Mucosa of stomach (tissue), 1 donor: Measurements from ENCODE around the gene NOM1.
"Not testable (repeated sequence)": the region's sequence is repeated elsewhere in the genome, so short reads cannot be mapped to it uniquely, and the experiment has no call there.

Source experiments
- H3K27me3 ChIP-seq: one replicate; pipeline ENCODE4 v1.7.0; 2013; ENCODE audit warnings: mild to moderate bottlenecking, low read length; ENCODE audit not compliant: control insufficient read depth, insufficient read depth
- H3K36me3 ChIP-seq: one replicate; pipeline ENCODE4 v1.7.0; 2013; ENCODE audit warnings: low read length; ENCODE audit not compliant: control insufficient read depth, insufficient read depth
- H3K4me1 ChIP-seq: one replicate; pipeline ENCODE4 v1.7.0; 2013; ENCODE audit warnings: mild to moderate bottlenecking, low read length; ENCODE audit not compliant: control insufficient read depth, insufficient read depth
- H3K4me3 ChIP-seq: one replicate; pipeline ENCODE4 v1.7.0; 2013; ENCODE audit warnings: low read length
- H3K9ac ChIP-seq: one replicate; pipeline ENCODE4 v1.7.0; 2013; ENCODE audit warnings: mild to moderate bottlenecking, low read length, moderate library complexity
- H3K9me3 ChIP-seq: one replicate; pipeline ENCODE4 v1.7.0; 2013; ENCODE audit warnings: mild to moderate bottlenecking, low read length, moderate library complexity; ENCODE audit not compliant: control insufficient read depth
- donor health status: Pancreatic carcinoma.

NOM1 gene

GRCh38 chr7:156949541-156950380 lies at the start of gene NOM1:
NOM1 (plus strand) TSS chr7:156949712; CDS start chr7:156949738, 26 bp downstream.
- no peaks in the 10 kb centered on the region for H3K9me3 ChIP-seq
- peaks cover under 1% of the 10 kb centered on the region for H3K36me3 ChIP-seq
- H3K27me3 ChIP-seq = peaks cover 3% of the 10 kb centered on the region
- H3K4me3 ChIP-seq = peak within 1 kb of the TSS; percentile 48
- H3K4me1 ChIP-seq = no peaks in the 10 kb centered on the region
- peak within 1 kb of the TSS; percentile 60 for H3K9ac ChIP-seq

GRCh38 chr7:156900093-156900492 lies 49.4 kb upstream of the NOM1 start:
- H3K4me3 ChIP-seq, H3K4me1 ChIP-seq, H3K9me3 ChIP-seq, H3K36me3 ChIP-seq, H3K27me3 ChIP-seq, H3K9ac ChIP-seq: not testable (repeated sequence)

GRCh38 chr7:156903232-156903909 lies 46.1 kb upstream of the NOM1 start:
- no peaks in the 10 kb centered on the region for H3K27me3 ChIP-seq
- H3K9ac ChIP-seq = no peak overlapping the region
- no peaks in the 10 kb centered on the region for H3K36me3 ChIP-seq
- H3K9me3 ChIP-seq = no peaks in the 10 kb centered on the region
- H3K4me3 ChIP-seq = no peak overlapping the region
- H3K4me1 ChIP-seq = peaks cover 3% of the 10 kb centered on the region

GRCh38 chr7:156906200-156906649 lies 43.3 kb upstream of the NOM1 start:
- Histone ChIP-seq H3K27me3 (no peaks in the 10 kb centered on the region), H3K9me3 (no peaks in the 10 kb centered on the region), H3K4me3 (no peak overlapping the region), H3K4me1 (peaks cover 3% of the 10 kb centered on the region), H3K36me3 (no peaks in the 10 kb centered on the region), H3K9ac (no peak overlapping the region)

- Histone ChIP-seq H3K36me3 (no peaks in the 10 kb centered on the region), H3K27me3 (no peaks in the 10 kb centered on the region), H3K4me3 (no peak overlapping the region), H3K9ac (no peak overlapping the region), H3K4me1 (peaks cover 3% of the 10 kb centered on the region), H3K9me3 (no peaks in the 10 kb centered on the region)
Measured at GRCh38 chr7:156907656-156908055, 41.9 kb upstream of the NOM1 start.

- not testable (repeated sequence) for H3K27me3 ChIP-seq, H3K4me3 ChIP-seq, H3K9ac ChIP-seq, H3K36me3 ChIP-seq, H3K9me3 ChIP-seq, H3K4me1 ChIP-seq
Measured at GRCh38 chr7:156909574-156910252, 39.8 kb upstream of the NOM1 start.

- Histone ChIP-seq H3K4me3 (no peak overlapping the region), H3K9me3 (no peaks in the 10 kb centered on the region), H3K36me3 (no peaks in the 10 kb centered on the region), H3K9ac (no peak overlapping the region), H3K27me3 (peaks cover 2% of the 10 kb centered on the region), H3K4me1 (no peaks in the 10 kb centered on the region)
Measured at GRCh38 chr7:156918635-156919034, 30.9 kb upstream of the NOM1 start.

GRCh38 chr7:156919132-156919713 lies 30.3 kb upstream of the NOM1 start:
- Histone ChIP-seq H3K9ac (no peak overlapping the region), H3K9me3 (no peaks in the 10 kb centered on the region), H3K36me3 (no peaks in the 10 kb centered on the region), H3K27me3 (peaks cover 2% of the 10 kb centered on the region), H3K4me1 (no peaks in the 10 kb centered on the region), H3K4me3 (no peak overlapping the region)

- Histone ChIP-seq H3K36me3 (no peaks in the 10 kb centered on the region), H3K9me3 (no peaks in the 10 kb centered on the region), H3K4me1 (no peaks in the 10 kb centered on the region), H3K27me3 (peaks cover 2% of the 10 kb centered on the region), H3K4me3 (no peak overlapping the region), H3K9ac (no peak overlapping the region)
Measured at GRCh38 chr7:156920076-156920475, 29.4 kb upstream of the NOM1 start.

GRCh38 chr7:156920487-156921373 lies 28.8 kb upstream of the NOM1 start:
- not testable (repeated sequence) for H3K9me3 ChIP-seq, H3K4me1 ChIP-seq, H3K4me3 ChIP-seq, H3K36me3 ChIP-seq, H3K9ac ChIP-seq, H3K27me3 ChIP-seq

GRCh38 chr7:156922304-156922703 lies 27.2 kb upstream of the NOM1 start:
- H3K9ac ChIP-seq, H3K27me3 ChIP-seq, H3K9me3 ChIP-seq, H3K4me1 ChIP-seq, H3K36me3 ChIP-seq, H3K4me3 ChIP-seq: not testable (repeated sequence)
